Glutamatergic neuron (in vitro differentiated cells): Measurements from ENCODE around the gene NIPA2. TPM values are rescaled to one million over a fixed set of nuclear protein-coding genes. Genes with fewer than 3 reads are reported as not detected.
"Not testable (repeated sequence)": the region's sequence is repeated elsewhere in the genome, so short reads cannot be mapped to it uniquely, and the experiment has no call there.

Source experiments
- DNase-seq: peaks from one replicate; pipeline ENCODE4 v3.0.0; 2022
- H3K27ac Mint-ChIP-seq: one replicate; pipeline ENCODE4 v1.8.0; 2020; ENCODE audit warnings: mild to moderate bottlenecking, mixed read lengths, inconsistent platforms; ENCODE audit not compliant: unreplicated experiment
- H3K27me3 Mint-ChIP-seq: one replicate; pipeline ENCODE4 v1.8.0; 2020; ENCODE audit warnings: mild to moderate bottlenecking, moderate library complexity, mixed read lengths, inconsistent platforms; ENCODE audit not compliant: unreplicated experiment
- H3K36me3 Mint-ChIP-seq: one replicate; pipeline ENCODE4 v1.8.0; 2020; ENCODE audit warnings: mild to moderate bottlenecking, mixed read lengths, inconsistent platforms; ENCODE audit not compliant: unreplicated experiment
- H3K4me1 Mint-ChIP-seq: one replicate; pipeline ENCODE4 v1.8.0; 2020; ENCODE audit warnings: mild to moderate bottlenecking, low read depth, mixed read lengths, inconsistent platforms; ENCODE audit not compliant: unreplicated experiment
- H3K4me3 Mint-ChIP-seq: one replicate; pipeline ENCODE4 v1.8.0; 2020; ENCODE audit warnings: mild to moderate bottlenecking, mixed read lengths, inconsistent platforms; ENCODE audit not compliant: unreplicated experiment
- H3K9me3 Mint-ChIP-seq: one replicate; pipeline ENCODE4 v1.8.0; 2020; ENCODE audit warnings: mild to moderate bottlenecking, moderate library complexity, mixed read lengths, inconsistent platforms; ENCODE audit not compliant: unreplicated experiment
- total RNA-seq: library from RNA; stranded (reverse); fragmentation: NEBNext Ultra II Directional; extraction: Animal tissue kit (Norgen Biotek cat#: 25700); gene quantifications from one replicate; pipeline ENCODE4 v1.2.1, GENCODE V29; 2021; ENCODE audit not compliant: unreplicated experiment
- TF ChIP-seq, protein P1 (sequence below): fragments of 200-600 bp; sonication (generic); IDR thresholded peaks from one replicate; pipeline ENCODE4 v1.5.0; 2021; ENCODE audit not compliant: partially characterized antibody, unreplicated experiment

Gene NIPA2
- total RNA-seq, 1 donor from 2014 or later: 121 TPM

DNA sequence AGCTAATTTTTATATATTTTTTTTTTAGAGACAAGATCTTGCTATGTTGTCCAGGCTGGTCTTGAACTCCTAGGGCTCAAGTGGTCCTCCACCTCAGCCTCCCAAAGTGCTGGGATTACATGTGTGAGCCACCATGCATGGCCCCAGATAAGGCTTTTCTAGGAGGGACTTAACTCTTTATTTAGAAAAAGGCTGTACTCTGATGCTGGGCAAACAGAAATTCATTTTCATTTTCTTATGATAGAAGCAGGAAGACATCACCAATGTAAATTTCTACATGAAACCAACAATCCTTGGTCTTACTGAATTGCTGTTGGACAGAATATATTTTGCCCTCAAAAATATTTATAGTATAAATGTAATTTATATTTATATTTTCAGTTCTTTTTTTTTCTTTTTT is 42.4 kb upstream of the NIPA2 start:
- Mint-ChIP-seq H3K4me3 (no peak overlapping the region), H3K27ac (no peak overlapping the region), H3K27me3 (peaks cover 4% of the 10 kb centered on the region), H3K36me3 (peaks cover 9% of the 10 kb centered on the region), H3K4me1 (peaks cover 2% of the 10 kb centered on the region), H3K9me3 (peaks cover 1% of the 10 kb centered on the region)
- TF ChIP-seq, protein P1, sequence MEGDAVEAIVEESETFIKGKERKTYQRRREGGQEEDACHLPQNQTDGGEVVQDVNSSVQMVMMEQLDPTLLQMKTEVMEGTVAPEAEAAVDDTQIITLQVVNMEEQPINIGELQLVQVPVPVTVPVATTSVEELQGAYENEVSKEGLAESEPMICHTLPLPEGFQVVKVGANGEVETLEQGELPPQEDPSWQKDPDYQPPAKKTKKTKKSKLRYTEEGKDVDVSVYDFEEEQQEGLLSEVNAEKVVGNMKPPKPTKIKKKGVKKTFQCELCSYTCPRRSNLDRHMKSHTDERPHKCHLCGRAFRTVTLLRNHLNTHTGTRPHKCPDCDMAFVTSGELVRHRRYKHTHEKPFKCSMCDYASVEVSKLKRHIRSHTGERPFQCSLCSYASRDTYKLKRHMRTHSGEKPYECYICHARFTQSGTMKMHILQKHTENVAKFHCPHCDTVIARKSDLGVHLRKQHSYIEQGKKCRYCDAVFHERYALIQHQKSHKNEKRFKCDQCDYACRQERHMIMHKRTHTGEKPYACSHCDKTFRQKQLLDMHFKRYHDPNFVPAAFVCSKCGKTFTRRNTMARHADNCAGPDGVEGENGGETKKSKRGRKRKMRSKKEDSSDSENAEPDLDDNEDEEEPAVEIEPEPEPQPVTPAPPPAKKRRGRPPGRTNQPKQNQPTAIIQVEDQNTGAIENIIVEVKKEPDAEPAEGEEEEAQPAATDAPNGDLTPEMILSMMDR: no peak
- no peak for DNase-seq

DNA sequence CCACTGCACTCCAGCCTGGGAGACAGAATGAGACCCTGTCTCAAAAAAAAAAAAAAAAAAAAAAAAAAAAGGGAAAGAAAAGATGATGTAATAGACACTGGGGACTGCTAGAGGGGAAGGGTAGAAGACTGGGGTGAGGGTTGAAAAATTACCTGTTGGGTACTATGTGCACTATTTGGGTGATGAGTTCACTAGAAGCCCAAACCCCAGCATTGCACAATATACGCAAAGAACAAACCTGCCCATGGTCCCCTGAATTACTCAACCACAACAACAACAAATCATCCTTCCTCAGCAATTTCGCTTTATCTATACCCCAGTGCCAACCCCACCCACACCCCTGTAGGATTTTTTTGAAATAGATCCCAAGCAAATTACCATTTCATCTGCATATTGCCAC is 38.6 kb upstream of the NIPA2 start:
- Mint-ChIP-seq H3K9me3 (peaks cover 1% of the 10 kb centered on the region), H3K27ac (no peak overlapping the region), H3K27me3 (peaks cover 2% of the 10 kb centered on the region), H3K4me3 (no peak overlapping the region), H3K36me3 (no peaks in the 10 kb centered on the region), H3K4me1 (peaks cover 2% of the 10 kb centered on the region)
- TF ChIP-seq, protein P1: no peak
- no peak for DNase-seq

DNA sequence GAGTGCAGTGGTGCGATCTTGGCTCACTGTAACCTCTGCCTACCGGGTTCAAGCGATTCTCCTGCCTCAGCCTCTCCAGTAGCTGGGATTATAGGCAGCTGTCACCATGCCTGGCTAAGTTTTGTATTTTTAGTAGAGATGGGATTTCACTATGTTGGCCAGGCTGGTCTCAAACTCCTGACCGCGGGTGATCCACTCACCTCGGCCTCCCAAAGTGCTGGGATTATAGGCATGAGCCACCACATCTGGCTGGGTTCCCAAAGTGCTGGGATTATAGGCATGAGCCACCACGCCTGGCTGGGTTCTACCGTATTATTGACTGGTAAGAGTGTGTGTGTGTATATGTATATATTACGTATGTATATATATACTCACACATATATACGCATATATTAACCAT is 35.5 kb upstream of the NIPA2 start:
- H3K36me3 Mint-ChIP-seq, H3K4me3 Mint-ChIP-seq, H3K4me1 Mint-ChIP-seq, H3K27me3 Mint-ChIP-seq, DNase-seq, H3K27ac Mint-ChIP-seq, H3K9me3 Mint-ChIP-seq: not testable (repeated sequence)

DNA sequence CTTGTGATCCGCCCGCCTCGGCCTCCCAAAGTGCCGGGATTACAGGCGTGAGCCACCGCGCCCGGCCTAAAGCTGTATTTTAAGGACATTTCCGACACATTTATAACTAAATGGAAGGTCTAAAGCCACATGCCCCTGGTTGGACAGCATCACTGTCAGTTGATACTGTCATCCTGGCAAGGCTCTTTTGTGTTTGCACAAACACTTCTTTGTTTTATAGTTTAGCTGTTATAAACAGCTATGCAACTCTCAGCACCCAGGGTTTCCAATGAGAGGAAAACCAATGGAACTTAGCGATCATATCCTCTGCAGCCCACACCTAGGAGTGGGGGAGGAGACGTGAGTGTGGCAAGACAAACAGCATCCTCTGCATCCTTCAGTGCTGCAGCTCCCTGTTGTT is 32.3 kb upstream of the NIPA2 start:
- Mint-ChIP-seq H3K9me3 (peaks cover 1% of the 10 kb centered on the region), H3K4me3 (no peak overlapping the region), H3K27me3 (no peaks in the 10 kb centered on the region), H3K36me3 (no peaks in the 10 kb centered on the region), H3K27ac (no peak overlapping the region), H3K4me1 (no peaks in the 10 kb centered on the region)
- DNase-seq: no peak
- TF ChIP-seq, protein P1: no peak

DNA sequence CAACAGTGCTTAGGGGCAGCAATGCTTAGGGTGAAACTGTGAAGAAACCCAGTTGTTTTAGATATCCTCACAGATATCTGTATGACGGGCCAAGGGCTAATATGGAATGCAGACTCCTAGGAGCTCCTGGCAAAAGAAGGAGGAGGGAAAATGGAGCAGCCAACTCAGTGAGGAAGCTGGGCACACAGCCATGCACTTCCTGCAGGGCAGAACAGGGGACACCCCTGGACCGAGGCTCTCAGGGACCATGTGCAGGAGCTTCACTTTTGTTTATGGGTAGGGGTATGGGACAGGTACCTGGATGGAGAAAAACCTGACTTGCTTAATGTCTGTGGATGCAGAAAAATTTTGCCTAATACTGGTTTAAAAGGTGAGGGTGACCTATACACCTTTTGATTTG is 31.8 kb upstream of the NIPA2 start:
- Mint-ChIP-seq H3K27ac (no peak overlapping the region), H3K27me3 (no peaks in the 10 kb centered on the region), H3K36me3 (peaks cover under 1% of the 10 kb centered on the region), H3K4me1 (no peaks in the 10 kb centered on the region), H3K9me3 (peaks cover 1% of the 10 kb centered on the region), H3K4me3 (no peak overlapping the region)
- no peak for DNase-seq
- TF ChIP-seq, protein P1: no peak

DNA sequence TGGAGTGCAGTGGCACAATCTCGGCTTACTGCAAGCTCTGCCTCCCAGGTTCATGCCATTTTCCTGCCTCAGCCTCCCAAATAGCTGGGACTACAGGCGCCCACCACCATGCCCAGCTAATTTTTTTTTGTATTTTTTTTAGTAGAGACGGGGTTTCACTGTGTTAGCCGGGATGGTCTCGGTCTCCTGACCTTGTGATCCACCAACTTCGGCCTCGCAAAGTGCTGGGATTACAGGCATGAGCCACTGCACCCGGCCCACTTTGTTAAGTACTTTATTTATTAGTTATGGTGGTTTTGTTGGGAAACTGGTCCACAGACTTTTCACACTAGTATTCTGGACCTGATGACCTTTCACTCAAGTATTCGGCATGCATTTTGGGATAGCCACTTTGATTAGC is 30.6 kb upstream of the NIPA2 start:
- not testable (repeated sequence) for H3K9me3 Mint-ChIP-seq, H3K4me1 Mint-ChIP-seq, H3K27me3 Mint-ChIP-seq, H3K36me3 Mint-ChIP-seq, DNase-seq, H3K4me3 Mint-ChIP-seq, H3K27ac Mint-ChIP-seq
